ENCODE measurements around the gene FBXW11. TPM values are rescaled to one million over a fixed set of nuclear protein-coding genes. Genes with fewer than 3 reads are reported as not detected.
"Not testable (repeated sequence)": the region's sequence is repeated elsewhere in the genome, so short reads cannot be mapped to it uniquely, and the experiment has no call there.

The FBXW11 gene
- polyA plus RNA-seq, 4 donors = 51.3 to 66.4 (median 65.4) TPM

DNA sequence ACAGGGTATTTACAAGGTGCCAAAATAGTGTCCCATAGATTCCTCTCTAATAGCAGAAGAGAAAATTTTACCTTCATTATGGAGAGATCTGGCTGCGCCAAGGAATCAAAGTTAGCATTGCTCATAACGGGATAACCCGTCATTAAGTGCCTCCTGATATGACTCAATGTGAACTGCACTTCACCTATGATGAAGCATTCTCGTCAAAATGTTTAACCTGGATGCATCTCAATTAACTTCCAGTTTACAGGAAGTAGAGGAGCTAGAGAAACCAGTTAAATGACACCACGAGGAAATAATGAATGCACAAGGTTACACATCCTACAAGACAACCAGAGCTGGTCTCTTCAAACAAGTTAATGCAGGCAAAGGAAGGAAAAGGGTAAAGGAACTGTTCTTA lies 17.2 kb downstream of the FBXW11 start:
- DNase-seq (ENCODE audit: low read depth in 4 of 4, low spot score in 3 of 4) = no peak

DNA sequence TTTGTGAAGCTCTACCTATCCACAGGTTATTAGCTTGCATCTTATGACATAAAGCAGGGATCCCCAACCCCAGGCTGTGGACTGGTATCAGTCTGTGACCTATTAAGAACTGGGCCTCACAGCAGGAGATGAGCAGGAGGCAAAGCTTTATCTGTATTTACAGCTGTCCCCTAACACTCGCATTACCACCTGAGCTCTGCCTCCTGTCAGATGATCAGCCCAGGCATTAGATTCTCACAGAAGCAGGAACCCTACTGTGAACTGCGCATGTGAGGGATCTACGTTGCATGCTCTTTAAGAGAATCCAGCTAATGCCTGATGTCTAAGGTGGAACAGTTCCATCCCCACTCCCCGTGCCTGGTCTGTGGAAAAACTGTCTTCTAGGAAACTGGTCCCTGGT lies 19.7 kb downstream of the FBXW11 start:
- DNase-seq (ENCODE audit: low read depth in 4 of 4, low spot score in 3 of 4) = no peak

DNA sequence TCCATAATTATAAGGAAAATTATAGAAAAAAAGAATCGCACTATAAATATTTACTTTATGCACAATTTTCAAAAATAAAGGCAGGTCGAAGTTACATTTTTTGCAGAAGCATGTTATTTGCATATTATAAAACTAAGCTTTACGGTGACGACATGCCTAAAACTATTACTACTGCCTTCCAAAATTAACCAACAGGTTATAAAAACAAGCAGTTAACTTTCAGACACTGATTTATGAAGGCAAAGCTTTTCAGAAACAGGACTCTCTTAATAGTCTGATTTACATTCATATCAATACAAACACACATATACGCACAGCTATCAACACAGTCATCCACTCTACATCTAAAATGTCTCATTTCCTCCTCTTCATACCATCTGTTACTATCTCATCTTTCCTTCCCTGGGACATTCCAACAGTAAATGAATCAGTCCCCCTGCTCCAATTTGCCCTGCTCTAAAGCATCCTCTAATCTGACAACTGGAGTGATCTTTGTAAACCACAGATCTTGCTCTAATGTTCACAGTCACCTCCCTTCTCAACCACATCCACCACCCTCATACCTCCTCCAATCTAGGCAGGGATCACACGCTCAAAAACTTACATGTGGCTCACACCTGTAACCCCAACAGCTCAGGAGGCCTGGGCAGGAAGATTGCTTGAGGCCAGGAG lies 21.6 kb downstream of the FBXW11 start:
- no peak for DNase-seq (ENCODE audit: low read depth in 4 of 4, low spot score in 3 of 4)

DNA sequence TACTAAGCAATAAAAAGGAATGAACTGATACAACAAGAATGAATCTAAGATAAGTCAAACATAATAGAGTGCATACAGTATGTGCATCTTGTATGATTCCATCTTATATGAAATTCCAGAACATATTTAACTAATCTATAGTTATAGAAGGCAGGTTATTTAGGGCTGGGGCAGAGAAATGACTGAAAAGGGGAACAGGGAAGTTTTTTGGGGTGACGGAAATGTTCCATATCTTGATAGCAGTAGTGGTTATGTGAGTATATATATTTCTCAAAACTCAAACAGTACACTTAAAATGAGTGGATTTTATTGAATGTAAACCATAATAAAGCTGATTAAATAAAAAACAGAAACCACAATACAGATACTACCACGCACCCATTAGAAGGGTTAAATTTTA lies 24.6 kb downstream of the FBXW11 start:
- no peak for DNase-seq (ENCODE audit: low read depth in 4 of 4, low spot score in 3 of 4)

DNA sequence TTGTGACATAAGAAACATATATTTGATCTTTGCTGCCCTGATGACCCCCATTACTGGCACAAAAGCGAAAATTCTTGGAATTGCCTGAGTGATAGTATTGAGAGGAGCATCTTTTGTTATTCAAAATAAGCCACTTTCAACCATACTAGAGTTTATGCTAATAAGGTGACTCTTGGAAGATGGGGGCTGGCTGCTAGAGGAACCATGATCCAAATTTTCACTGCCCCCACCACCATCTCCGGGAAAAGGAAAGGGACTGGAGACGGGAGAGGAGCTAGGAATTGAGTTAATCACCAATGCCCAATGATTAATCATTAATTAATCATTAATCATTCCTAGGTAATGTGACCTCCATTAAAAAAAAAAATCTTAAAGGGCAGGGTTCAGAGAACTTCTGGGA lies 25.6 kb downstream of the FBXW11 start:
- DNase-seq (ENCODE audit: low read depth in 4 of 4, low spot score in 3 of 4) = no peak

DNA sequence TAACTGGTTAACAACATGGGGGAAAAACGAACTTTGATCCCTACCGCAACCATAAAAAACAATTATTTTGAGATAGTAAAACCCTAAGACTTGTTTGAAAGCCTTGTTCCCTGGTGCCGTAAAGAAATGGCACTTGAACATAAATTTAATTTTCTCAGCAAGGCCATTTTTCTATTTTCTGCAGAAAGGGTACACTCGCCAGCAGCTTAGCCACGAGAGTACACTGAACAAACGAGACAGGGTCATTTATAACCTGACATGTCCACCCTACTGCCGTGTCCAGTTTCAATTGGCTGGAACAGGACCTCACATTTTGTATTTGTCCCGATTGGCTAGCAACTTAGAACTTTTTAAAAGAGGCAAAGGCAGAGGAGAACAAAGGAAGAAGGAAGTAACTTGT lies 26.8 kb downstream of the FBXW11 start:
- DNase-seq (ENCODE audit: low read depth in 4 of 4, low spot score in 3 of 4) = no peak

DNA sequence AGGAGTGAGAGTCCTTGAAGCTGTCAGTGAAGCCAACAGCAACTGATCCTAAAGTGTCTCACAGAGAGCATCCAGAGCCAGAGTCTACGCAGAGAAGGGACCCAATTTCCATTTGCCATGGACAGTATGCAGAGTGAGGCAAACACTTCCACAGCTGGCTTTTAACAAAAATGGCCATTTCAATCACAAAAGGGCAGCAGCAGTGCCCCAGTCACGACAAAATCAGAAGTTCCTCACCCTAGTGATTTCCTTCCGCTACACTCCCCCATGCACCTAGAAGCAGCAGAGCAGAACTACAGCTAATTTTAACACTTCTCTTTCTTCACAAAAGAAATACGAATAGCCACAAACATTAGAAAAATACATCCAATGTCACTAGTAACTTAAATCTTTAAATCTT lies 27.9 kb downstream of the FBXW11 start:
- DNase-seq (ENCODE audit: low read depth in 4 of 4, low spot score in 3 of 4) = no peak

DNA sequence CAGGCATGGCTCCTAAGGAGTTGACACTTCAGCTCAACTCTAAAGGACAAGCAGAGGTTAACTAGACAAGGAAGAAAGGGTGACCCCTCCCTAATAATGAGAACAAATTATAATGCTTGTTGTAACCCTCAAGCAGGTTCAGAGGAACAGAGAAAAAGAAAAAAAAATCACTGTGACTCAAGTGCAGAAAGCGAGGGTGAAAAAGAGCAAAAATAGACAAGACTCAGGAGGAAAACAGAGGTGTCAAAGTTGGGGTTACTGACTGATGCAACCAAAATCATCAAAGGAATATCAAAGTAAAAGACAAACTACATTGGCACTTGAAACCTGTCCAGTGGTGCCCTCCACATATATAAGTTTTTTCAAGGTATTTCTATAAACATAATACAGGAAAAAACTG lies 28.4 kb downstream of the FBXW11 start:
- no peak for DNase-seq (ENCODE audit: low read depth in 4 of 4, low spot score in 3 of 4)

DNA sequence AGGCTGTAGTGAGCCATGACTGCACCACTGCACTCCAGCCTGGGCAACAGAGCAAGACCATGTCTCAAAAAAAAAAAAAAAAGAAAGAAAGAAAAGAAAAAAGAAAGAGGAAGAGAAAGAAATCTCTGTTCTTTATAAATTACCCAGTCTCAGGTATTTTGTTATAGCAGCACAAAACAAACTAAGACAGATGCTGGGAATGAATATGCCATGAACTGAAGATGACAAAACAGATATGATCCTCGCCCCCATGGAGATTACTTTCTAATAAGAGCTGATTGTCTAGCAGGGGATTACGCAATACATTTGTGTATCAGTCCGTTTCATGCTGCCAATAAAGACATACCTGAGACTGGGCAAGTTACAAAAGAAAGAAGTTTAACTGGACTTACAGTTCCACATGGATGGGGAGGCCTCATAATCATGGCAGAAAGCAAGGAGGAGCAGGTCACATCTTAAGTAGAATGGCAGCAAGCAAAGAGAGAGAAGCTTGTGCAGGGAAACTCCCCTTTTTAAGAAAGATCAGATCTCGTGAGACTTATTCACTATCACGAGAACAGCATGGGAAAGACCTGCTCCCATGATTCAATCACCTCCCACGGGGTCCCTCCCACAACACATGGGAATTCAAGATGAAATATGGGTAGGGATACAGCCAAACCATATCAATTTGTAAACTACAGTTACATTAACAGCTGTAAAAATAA lies 29.0 kb downstream of the FBXW11 start:
- DNase-seq (ENCODE audit: low read depth in 4 of 4, low spot score in 3 of 4) = not testable (repeated sequence)

DNA sequence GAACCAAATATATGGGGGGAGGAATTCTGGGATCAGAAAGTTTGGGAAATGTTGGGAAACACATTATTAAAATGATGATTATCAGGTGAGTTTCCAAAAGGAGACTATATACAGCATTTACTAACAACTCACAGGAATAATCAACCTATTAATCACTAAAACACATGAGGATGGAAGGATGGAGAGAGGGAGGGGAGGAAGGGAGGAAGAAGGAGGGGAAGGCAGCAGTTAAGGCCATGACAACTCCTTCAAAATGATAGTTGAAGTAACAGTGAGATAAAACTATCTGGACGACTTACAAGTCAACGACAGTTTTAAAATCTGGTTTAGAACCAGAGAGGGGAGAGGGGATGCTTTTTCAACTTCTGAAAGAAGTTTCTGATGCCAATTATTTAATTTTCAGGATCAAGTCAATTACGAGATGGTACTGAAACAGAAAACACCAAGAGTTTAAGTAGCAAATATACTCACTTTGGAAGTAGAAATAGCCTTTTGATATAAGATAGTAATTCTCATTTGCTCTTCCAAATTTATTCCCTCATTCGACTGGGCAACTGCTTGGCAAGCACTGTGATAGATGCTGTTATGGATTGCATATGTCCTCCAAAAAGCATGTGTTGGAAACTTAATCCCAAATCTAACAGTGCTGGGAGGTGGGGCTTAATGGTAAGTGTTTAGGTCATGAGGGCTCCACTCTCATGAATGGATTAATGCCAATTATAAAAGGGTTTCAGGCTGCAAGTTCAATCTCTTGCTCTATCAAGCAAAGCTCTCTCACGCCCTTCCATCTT lies 30.4 kb downstream of the FBXW11 start:
- DNase-seq (ENCODE audit: low read depth in 4 of 4, low spot score in 3 of 4) = no peak

DNA sequence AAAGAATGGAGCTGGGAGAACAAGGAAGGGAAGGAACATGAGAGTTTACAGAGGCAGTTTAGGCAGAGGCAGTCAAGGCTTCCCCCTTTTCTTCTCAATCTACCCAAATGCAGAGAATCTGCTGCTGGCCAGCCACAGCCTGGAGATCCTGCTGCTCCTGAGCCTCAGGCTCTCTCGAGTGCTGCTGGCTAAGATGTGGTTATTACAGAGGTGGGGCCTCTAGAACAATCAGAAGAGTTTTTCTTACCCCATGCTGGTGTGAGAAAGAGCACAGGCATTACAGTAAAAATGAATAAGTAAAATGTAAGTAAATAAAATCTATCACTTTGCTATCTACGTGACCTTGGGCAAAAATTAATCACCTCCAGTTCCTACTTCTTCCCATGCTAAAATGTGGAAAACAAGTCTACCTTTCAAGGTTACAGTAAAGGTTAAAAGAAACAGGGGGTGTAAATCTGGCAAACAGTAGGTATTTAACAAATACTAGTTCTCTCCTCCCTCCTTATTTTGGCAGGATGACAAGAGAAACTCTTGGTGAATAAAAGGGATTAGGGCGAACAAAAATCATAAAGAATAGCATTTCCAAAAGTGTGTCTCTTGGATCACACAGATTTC lies 31.1 kb downstream of the FBXW11 start:
- no peak for DNase-seq (ENCODE audit: low read depth in 4 of 4, low spot score in 3 of 4)

DNA sequence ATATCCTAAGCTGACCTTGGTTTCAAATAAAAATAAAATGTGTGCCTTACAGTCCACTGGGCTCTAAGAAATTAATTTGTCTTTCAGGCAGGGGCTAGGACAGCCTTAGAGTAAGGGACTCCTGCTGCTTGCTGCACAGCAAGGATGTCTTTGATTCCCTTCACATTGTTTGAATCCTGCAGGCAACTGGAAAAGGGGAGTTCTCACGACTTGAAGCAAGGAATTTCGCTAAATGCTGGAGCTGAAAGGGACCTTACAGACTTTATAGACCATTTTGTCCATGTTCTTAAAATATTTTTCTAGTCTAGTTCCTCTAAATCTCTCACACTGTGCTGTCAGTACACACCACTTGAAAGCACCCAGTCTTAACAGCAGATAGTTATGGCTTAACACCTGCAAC lies 35.6 kb downstream of the FBXW11 start:
- DNase-seq (ENCODE audit: low read depth in 4 of 4, low spot score in 3 of 4) = no peak

DNA sequence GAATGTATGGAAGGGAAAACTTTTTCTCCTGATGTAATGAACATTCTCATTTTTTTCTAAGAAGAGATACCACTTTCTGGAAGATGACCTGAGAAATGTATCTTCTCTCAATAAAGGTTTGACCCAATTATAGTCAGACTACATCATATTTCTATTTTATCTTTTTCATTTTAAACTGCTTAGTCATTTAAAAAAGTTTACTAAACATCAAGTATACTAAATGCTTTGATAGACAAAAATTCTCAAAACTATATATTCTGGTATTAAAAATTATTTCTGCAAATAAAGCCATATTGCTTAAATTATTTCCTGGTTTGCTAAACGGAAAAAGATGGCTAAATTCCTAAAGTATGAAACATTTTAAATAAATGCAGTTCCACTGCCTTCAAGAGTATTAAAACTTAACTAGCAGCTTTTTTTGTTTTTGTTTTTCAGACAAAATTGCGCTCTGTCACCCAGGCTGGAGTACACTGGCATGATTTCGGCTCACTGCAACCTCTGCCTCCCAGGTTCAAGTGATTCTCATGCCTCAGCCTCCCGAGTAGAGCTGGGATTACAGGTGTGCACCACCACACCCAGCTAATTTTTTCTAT lies 37.1 kb downstream of the FBXW11 start:
- no peak for DNase-seq (ENCODE audit: low read depth in 4 of 4, low spot score in 3 of 4)

DNA sequence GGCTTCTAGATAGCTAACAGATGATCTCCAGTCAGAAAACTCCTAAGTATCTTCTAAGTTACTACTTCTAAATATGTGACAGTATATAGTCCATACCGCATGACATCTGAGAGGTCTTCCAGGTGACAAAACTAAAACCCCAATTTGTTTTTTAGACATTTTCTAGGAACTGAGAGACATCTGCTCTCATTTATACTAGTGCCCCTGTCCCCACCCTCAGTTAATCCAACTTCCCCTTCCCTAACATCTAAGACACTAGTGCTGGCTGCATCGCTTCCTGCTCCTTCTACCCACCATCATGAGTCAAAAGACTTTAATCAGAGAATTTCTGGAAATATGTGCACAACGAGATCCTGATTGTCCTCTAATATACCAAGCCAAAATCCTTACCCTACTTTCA lies 37.9 kb downstream of the FBXW11 start:
- DNase-seq (ENCODE audit: low read depth in 4 of 4, low spot score in 3 of 4) = no peak

DNA sequence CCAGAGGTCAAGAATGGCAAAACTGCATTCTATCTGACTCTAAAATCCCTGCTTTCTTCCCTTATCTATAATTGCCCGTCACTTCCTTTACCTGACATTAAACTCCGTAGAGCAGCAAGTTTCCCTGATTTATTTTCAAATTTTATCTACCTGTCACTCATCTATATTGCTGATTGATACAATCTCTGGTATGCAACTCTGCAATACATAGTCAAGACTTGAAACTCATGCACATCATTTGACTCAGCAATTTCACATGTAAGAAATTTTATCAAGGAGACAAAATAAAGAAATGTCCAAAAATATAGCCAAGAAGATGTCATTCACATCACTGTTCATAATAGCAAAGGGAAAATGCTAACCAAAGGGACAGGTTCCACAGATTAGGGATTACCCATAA lies 39.5 kb downstream of the FBXW11 start:
- no peak for DNase-seq (ENCODE audit: low read depth in 4 of 4, low spot score in 3 of 4)

DNA sequence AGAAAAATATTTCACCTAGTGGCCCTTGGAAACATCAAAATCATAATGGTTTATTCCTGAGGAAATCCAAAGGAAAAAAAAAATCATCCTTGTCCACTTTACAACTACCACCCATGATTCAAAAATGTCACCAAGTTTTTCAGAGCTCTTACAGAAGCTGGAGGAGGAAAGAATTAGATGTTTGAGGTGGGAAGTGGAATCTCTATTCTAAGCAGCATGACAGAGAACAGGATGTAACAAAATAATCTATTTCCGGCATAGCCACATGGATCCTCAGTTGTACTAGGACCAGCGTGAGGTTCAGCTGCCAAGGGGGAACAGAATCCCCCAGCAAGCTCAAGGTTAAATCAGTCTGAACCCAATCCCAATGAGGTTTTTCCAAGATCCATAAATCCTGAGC lies 40.2 kb downstream of the FBXW11 start:
- no peak for DNase-seq (ENCODE audit: low read depth in 4 of 4, low spot score in 3 of 4)

DNA sequence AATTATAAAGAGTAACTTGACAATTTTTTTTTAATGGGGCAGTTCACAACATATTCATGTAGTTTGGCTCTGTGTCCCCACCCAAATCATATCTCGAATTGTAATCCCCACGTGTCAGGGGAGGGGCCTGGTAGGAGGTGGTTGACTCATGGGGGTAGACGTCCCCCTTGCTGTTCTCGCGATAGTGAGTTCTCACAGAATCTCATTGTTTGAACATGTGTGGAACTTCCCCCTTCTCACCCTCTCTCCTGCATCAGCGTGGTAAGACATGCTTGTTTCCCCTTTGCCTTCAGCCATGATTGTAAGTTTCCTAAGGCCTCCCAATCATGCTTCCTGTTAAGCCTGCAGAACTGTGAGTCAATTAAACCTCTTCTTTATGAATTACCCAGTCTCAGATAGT lies 40.7 kb downstream of the FBXW11 start:
- no peak for DNase-seq (ENCODE audit: low read depth in 4 of 4, low spot score in 3 of 4)

DNA sequence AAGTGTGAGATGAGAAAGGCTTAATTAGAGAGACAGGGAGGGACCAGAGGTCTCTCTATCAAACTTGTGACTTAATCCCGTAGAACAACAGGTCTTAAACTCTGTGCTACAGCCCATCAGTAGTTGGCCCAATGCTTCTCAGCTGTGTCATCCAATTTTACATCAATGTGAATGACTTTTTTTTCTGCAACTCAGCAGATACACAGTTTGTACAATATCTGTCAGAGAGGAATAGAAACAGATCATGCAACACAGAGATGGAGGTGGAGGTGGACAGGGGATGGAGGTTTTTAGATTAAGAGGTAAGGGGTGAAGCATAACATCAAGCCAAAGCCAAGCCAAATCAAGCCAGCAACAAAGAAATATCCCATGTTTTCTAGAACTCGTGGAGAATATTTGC lies 43.0 kb downstream of the FBXW11 start:
- no peak for DNase-seq (ENCODE audit: low read depth in 4 of 4, low spot score in 3 of 4)

DNA sequence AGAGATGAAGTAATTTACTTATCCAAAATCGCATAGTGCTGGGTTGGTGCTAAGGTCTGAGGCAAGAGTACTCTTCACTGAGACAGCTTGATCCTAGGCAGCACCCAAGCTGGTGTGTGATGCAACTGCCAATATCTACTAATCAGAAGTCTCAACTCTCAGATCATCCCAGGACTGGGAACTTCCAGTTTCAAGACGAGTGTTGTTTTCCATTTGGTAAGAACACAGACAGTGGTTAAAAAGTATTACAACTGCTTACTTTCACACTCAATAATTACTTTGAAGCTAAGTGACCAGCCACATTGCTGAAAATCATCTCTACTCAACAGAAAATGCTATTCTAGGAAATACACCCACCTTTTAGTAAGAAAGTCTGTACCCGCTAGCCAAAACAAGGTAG lies 45.3 kb downstream of the FBXW11 start:
- DNase-seq (ENCODE audit: low read depth in 4 of 4, low spot score in 3 of 4) = no peak

DNA sequence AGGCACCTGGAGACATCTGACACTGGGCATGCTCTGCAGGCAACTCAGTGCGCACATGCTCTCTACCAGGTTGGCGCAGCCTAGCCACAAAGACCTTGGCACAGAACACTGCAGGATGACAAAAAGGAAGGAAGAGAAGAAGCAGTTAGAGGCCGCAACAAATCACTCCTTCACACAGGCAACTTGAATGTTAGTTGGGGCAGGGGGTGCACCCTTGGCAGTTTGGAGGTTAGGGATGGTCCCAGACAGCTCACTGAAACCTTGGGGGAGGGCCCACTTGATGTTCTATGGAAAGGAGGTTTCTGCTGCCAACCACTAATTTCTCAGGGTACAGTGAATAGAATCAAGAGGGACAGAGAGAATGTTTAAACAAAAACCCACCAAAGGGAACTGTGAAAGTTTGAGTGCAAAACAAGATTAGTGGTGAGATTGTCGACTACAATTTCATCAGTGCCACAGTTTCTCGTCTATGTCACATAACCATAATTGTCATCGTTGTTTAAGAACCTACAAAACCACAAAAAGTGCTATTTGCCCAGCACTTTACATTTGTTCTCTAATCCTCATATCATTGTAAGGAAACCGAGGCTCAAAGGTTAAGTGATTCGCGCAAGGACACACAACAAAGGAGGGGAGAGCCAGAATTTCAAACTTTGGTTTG lies 48.7 kb downstream of the FBXW11 start:
- no peak for DNase-seq (ENCODE audit: low read depth in 4 of 4, low spot score in 3 of 4)

All from right renal pelvis (tissue), 4 donors.